NB4 (cell line): Measurements from ENCODE around the gene RBMS3.

Experiments used
- DNase-seq: peaks from one replicate; pipeline ENCODE4 v3.0.0; 2010; ENCODE audit warnings: low read depth
- H3K4me3 ChIP-seq: one replicate; pipeline ENCODE4 v1.5.1; 2011; ENCODE audit warnings: mild to moderate bottlenecking, low read depth, low read length, moderate library complexity
- CTCF ChIP-seq: IDR thresholded peaks from one replicate; pipeline ENCODE4 v1.5.1; 2012; ENCODE audit warnings: low read depth, low read length
- MAX ChIP-seq: IDR thresholded peaks from 2 replicates; pipeline ENCODE4 v1.6.1; 2011; ENCODE audit warnings: low read depth, low read length
- MYC ChIP-seq: IDR thresholded peaks from 2 replicates; pipeline ENCODE4 v1.6.1; 2011; ENCODE audit warnings: low read depth, low read length
- POLR2A ChIP-seq: IDR thresholded peaks from 2 replicates; pipeline ENCODE4 v1.6.1; 2011; ENCODE audit warnings: mild to moderate bottlenecking; ENCODE audit not compliant: insufficient read length; ENCODE audit errors: extremely low read depth

RBMS3 gene

GRCh38 chr3:29255854-29256696 is 24.8 kb upstream of the RBMS3 start:
- H3K4me3 ChIP-seq, result no peak overlapping the region
- no peak for DNase-seq
- no peak for TF ChIP-seq MYC
- no peak for TF ChIP-seq CTCF
- TF ChIP-seq POLR2A, result no peak
- TF ChIP-seq MAX, result no peak

GRCh38 chr3:29258161-29258560 is 22.7 kb upstream of the RBMS3 start:
- no peak overlapping the region for H3K4me3 ChIP-seq
- TF ChIP-seq MYC (no peak), CTCF (no peak), MAX (no peak), POLR2A (no peak)
- no peak for DNase-seq

- DNase-seq, result no peak
- TF ChIP-seq MYC (no peak), MAX (no peak), CTCF (no peak), POLR2A (no peak)
- no peak overlapping the region for H3K4me3 ChIP-seq
Observed at GRCh38 chr3:29261119-29261518, 19.8 kb upstream of the RBMS3 start.

- TF ChIP-seq MAX (no peak), POLR2A (no peak), CTCF (no peak), MYC (no peak)
- no peak overlapping the region for H3K4me3 ChIP-seq
- no peak for DNase-seq
Observed at GRCh38 chr3:29263476-29263875, 17.4 kb upstream of the RBMS3 start.

DNA sequence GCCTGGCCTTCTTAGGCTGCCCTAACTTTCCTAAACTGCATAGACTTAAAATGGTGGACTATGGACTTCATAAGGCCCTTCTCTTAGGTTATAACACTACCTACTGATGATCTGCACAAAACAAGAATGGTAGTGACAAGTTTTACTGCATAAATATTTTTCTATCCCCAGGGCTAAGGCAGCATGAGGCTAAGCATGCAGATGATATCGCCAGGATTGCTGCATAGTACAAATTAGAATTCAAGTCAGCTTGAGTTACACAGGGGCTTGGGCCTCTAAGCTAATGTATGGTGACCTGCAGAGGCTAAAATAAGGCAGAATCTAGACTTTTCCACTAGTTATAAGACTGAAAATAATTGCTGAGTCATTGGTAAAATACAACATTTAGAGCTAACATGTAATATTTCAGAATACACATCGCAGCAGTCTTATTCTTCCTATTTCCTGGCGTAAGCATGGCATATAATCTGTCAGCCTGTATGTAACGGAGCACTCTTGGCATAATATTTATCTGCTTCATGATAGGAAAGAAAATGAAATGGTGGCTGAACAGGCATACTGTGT is 15.3 kb upstream of the RBMS3 start:
- TF ChIP-seq CTCF (no peak), MAX (no peak), MYC (no peak), POLR2A (no peak)
- H3K4me3 ChIP-seq, result no peak overlapping the region
- no peak for DNase-seq
